NK-92 (cell line): Measurements from ENCODE around the gene TOMT.
"Not testable (repeated sequence)": the region's sequence is repeated elsewhere in the genome, so short reads cannot be mapped to it uniquely, and the experiment has no call there.

Source experiments
- DNase-seq: peaks from one replicate; lab custom pipeline; 2025; ENCODE audit not compliant: unreplicated experiment; lab: John Stamatoyannopoulos, UW

Gene TOMT

DNA sequence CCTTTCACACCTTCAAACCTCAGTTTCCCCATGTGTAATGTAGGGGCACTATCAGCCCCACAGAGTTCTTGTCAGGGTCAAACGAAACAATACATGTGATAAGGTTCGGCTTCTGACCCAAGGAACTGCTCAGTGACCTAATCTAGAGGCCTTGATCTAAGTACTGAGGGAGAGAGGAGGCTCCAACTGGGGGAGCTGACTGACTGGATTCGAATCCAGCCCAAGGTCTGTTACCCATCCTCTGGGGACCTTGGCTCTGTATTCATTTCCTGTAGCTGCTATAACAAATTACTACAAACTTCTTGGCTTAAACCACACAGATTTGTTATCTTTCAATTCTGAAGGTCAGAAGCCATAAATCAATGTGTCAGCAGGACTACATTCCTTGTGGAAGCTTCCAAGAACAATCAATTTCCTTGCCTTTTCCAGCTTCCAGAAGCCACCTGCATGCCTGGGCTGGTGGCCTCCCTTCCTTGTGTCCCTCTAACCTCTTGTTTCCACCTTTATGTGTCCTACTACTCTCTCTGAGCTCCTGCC lies 17.5 kb downstream of the TOMT start:
- DNase-seq, result no peak

DNA sequence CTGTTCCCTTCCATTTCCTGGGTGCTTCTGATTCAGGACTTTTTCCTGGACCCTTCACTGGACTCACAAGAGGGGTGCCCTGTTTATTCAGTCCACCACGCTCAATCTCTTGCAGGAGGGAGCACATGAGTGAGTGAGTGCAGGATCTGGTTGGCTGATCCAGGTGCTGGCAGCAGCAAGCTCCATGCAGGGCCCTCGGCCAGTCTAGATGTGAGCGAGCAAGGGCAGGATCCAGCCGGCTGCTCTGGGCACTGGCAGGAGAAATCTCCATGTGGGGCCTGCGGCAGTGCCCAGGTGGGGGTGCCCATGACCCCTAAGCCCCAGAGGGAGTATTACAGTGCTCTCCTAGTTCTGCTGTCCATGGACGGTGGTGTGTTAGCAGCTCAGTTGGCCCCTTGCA lies 18.3 kb downstream of the TOMT start:
- DNase-seq, result no peak

DNA sequence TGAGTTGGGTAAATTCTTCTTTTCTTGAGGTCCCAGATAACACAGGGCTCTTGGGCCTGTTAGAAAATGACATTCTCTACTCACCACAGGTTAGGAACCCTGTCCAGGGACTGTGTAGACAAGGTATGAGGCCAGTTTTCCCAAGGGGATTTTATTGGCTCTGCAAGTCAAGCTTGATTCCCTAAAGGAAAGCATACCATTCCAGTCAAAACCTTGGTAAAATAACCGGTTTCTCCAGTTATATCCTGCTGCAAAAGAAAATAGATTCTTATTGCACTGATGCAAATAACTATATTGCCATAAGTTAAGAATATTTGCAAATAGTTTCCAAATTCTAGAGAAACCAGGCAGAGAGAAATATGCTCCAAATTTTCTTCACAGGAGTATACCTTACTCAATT lies 20.2 kb downstream of the TOMT start:
- DNase-seq, result no peak

DNA sequence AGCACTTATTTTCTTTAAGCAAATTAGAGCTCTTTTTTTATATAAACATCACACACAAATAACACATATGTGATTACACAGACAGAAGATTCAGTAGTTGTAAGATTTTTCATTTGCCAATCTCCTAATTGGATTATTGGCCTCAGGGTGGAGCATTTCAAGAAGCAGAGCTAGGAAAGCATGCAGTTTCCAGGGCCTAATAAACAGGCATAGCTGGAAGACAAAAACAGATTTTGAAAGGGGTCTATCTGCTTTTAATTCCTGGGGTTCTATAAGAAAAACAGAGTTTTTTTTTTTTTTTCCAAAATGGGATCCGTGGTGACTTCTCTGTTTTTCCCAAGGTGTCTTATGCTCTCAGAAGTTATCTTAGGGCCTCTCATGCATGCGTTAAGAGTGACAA lies 22.2 kb downstream of the TOMT start:
- no peak for DNase-seq

DNA sequence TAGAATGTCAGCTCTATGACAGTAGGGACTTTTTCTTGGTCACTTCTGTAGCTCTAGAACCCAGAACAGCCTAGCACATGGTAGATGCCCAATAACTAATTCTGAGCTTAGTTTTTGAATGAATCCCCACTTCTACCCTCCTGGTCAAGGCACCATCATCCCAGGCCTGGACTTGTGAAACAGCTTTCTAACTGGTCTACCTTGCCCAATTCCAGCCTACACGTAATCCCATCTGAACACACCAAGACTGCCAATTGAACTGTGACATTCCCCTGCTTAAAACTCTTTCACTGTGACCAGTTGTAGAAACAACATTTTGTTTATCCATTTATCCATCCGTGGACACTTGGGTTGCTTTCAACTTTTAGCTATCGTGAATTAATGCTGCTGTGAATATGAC lies 23.7 kb downstream of the TOMT start:
- DNase-seq, result no peak

DNA sequence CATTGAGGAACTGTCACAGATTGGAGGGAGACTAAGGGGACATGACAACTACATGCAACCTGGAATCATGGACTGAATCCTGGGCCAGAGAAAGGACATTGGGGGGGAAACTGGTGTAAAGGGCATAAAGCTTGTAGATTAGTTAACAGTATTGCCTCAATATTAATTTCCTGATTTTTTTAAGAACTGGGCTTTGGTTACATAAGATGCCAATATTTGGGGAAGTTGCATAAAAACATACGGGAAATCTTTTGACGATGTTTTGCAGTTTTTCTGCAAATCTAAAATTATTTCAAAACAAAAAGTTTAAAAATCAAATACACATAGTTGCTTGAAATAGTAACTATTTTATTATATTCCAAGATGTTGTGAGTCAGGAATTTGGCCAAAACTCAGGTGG lies 26.9 kb downstream of the TOMT start:
- DNase-seq, result no peak

DNA sequence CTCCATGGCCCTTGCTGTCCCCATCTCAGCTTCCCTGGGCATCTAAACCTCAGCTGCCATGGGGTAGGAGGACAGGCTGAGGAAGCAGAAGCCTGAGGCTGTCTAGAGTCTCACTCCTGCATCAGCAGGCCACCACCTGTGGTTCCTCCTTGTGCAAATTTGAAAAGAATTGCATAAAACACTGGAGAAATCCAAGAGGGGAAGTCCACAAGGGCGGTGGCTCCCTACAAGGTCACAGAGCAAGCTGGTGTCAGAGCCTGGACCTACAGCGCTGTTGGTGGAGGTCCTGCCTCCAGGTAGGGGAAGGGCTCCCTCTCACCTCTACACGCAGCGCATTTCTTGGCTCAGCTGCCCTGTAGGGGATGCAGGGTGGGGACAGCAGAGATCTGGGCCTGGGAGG lies 29.7 kb downstream of the TOMT start, which contains the start of gene FOLR3:
Gene FOLR3, plus strand, starts transcription at position 253 of the 400 bp plus-strand sequence. CDS start 228 bp downstream, outside the sequence.
- DNase-seq, result not testable (repeated sequence)

DNA sequence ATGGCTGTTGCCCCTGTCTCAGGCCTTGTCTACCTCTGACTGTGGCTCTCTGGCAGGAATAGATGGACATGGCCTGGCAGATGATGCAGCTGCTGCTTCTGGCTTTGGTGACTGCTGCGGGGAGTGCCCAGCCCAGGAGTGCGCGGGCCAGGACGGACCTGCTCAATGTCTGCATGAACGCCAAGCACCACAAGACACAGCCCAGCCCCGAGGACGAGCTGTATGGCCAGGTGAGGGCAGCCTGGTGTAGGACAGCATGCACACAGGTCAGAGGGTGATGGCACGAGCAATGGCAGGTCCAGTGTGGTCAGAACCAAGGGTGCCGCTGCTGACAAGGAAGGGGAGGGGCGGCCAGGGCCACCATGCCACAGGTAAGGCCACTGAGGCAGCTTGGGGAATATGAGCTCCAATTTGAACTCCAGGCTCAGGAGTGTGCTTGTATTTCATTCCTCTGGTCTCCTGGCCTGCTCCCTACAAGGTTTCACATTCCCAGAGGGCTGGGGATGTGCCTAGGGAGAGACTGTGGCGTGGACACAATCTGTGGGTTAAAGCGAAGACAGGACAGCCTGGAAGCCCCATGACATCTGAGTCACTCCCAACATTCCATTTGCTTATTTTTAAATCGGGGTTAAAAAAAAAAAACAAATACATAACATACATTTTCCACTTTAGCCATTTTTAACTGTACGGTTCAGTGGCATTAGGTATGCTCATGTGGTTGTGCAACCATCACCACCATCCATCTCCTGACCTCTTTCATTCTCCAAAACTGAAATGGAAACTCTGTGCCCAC lies 30.4 kb downstream of the TOMT start:
- no peak for DNase-seq

DNA sequence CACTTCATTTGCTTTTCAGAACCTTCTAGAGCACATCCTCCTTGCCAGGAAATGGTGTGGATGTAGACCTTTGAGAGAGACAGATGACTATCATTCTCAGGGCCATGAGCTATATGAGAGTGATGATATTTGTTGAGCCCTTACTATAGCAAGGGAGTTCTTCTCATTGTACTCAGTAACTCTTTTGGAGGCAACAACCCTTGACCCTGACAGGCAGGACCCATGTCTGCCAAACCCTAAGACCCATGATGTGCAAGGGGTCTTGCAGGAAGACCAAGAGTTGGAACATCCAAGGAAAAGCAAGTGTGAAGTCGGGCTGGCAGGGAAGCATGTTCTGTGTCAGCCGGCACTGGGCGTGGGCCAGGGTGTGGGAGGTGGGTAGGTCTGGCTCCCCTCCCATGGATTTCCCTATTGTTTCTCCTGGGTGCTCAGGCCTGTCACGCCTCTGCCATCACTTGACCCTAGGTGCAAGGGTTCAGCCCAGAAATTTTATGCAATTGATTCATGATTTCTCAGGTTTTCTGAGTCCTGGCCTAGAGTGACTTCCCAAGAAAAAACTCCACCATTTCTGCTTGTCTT lies 31.0 kb downstream of the TOMT start:
- DNase-seq, result no peak

DNA sequence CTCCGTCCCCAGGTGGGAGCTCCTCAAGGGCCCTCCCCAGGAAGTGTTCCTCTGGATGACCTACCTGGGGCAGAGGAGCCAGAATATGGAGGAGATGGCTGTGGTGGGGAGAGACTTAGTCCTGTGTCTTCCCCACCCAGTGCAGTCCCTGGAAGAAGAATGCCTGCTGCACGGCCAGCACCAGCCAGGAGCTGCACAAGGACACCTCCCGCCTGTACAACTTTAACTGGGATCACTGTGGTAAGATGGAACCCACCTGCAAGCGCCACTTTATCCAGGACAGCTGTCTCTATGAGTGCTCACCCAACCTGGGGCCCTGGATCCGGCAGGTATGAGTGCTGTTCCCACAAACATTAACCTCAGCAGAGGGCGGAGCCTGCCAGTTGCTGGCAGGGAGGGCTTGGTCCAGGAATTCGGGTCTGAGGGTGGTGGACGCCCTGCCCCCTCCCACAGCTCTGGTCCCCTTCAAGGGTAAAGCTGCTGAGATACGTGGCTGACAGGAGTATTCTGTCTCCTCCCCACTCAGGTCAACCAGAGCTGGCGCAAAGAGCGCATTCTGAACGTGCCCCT lies 33.2 kb downstream of the TOMT start:
- no peak for DNase-seq

DNA sequence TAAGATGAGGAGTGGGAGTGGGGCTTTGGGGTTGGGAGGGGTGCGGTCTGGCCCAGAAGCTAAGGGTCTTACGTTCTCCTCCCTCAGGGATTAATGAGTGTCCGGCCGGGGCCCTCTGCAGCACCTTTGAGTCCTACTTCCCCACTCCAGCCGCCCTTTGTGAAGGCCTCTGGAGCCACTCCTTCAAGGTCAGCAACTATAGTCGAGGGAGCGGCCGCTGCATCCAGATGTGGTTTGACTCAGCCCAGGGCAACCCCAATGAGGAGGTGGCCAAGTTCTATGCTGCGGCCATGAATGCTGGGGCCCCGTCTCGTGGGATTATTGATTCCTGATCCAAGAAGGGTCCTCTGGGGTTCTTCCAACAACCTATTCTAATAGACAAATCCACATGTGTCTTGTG lies 33.8 kb downstream of the TOMT start:
- DNase-seq, result no peak

DNA sequence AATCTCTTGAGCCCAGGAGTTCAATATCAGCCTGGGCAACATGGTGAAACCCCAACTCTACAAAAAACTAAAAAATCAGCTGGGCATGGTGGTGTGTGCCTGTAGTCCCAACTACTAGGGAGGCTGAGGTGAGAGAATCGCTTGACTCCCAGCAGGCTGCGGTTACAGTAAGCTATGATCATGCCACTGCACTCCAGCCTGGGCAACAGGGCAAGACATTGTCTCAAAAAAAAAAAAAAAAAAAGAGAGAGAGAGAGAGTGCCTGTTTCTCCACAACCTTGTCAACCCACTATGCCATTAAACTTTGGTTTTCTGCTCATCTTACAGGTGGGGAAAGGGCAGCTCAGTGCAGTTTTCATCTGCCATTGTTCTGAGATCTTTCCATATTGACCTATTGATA lies 34.9 kb downstream of the TOMT start:
- DNase-seq, result no peak

DNA sequence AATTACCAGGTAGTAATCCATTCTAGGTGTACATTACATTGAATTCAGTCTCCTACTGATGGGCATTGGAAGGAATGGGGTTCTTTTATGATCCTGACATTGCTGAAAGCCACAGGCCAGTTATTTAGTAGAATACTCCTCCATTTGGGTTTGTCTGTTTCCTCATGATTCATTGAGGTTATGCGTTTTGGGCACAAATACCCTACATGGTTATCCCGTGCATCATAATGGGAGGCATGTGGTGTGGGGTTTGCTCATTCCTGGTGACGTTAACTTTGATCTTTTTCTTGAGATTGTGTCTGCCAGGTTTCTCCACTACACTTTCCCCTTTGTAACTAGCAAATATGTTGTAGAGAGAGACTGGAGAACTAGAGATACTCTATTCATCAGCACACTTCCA lies 35.3 kb downstream of the TOMT start:
- DNase-seq, result no peak

DNA sequence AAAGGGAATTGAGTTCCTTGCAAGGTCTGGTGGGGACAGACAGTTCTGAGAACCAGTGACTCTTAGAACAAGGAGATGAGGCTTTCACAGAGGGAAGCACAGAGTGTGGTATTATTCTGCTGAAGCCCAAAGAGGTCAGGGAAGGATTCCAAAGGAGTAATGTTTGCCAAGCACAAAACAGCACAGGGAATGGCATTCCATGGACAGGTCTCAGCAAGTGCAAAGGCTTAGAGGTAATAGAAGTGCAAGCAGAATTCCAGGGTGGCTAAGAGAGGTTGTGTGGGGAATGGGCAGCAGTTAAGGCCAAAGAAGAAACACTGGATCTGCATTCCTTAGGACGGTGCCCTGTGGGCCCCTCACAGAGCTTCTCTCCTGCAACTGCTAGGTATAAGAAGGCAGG lies 36.4 kb downstream of the TOMT start:
- DNase-seq, result not testable (repeated sequence)

DNA sequence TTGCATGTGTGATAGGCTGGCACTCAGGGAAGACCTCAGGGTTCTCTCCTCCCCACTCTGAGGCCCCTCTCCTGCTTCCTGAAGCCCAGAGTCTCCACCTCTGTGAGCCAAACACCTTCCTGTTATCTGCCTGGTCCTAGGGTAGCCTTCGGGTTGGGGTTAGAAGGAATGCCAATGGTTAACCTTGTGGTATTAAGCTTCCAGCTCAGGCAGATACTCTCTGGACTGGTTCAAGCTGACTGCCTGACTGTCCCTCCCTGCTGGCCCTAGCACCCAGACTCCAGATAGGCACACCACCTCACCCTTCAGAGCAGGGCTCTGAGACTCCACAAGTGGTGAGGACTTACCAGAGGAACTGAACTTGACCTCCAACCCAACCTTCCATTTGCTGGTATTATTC lies 36.8 kb downstream of the TOMT start:
- DNase-seq, result not testable (repeated sequence)

DNA sequence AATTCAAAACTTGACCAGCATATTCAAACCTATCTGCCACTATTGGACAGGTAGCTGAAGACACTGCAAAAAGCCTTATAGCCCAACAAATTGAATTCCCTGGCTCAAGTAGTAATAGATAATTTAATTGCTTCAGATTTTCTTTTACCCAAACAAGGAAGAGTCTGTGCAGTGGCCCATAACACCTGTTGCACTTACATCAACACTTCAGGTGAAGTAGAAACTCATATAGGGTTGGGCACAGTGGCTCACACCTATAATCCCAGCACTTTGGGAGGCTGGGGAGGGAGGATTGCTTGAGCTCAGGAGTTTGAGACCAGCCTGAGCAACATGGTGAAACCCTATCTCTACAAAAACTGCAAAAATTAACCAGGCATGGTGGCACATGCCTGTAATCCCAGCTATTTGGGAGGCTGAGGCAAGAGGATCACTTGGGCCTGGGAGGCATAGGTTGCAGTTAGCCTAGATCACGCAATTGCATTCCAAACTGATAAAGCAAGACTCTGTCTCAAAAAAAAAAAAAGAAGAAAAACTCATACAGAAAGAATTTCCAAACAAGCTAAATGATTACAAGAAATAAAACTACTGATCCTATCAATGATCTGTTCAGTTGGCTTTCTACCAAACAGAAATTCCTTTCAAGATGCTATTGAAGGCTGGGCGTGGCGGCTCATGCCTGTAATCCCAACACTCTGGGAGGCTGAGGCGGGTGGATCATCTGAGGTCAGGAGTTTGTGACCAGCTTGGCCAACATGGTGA lies 39.3 kb downstream of the TOMT start:
- DNase-seq, result no peak

DNA sequence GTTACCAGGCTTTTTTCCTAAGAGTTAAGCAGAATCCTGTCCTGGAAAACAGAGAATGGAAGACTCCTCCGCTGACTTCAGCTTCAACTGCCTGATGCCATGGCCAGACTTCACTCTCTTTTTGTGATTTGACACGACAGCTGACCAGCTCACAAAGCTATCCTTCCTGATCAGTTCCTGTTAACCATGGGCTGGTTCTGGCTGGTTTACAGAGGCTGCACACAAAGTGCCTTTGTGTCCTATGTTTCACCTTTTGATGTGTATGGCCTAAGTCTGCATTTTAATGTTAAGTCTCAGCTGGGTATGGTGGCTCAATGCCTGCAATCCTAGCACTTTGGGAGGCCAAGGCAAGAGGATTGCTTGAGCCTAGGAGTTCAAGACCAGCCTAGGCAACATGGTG lies 40.9 kb downstream of the TOMT start:
- DNase-seq, result no peak

DNA sequence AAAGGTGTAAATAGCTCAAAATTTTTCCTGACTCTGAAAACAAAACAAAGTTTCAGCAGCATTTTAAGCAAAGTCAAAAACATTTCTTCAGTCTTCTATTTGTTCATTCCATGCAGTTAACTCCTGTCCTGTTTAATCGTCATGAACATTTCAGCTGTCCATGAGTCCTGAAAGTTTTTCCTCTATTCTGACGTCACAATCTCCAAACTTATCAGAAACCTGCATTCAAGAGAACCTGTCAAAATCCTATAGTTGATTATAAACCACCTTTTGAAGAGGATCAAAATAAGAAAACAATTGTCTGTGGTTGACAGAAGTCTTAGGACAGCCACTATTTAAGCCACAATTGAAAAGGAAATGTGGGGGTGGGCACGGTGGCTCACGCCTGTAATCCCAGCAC lies 45.2 kb downstream of the TOMT start:
- DNase-seq, result no peak

DNA sequence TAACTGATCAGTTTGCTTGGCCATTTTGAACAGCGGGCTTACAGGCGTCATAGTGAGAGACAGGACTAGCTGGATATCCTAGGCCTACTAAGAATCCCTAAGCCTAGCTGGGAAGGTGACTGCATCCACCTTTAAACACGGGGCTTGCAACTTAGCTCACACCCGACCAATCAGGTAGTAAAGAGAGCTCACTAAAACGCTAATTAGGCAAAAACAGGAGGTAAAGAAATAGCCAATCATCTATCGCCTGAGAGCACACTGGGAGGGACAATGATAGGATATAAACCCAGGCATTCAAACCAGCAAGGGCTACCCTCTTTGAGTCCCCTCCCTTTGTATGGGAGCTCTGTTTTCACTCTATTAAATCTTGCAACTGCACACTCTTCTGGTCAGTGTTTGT lies 48.1 kb downstream of the TOMT start:
- not testable (repeated sequence) for DNase-seq

DNA sequence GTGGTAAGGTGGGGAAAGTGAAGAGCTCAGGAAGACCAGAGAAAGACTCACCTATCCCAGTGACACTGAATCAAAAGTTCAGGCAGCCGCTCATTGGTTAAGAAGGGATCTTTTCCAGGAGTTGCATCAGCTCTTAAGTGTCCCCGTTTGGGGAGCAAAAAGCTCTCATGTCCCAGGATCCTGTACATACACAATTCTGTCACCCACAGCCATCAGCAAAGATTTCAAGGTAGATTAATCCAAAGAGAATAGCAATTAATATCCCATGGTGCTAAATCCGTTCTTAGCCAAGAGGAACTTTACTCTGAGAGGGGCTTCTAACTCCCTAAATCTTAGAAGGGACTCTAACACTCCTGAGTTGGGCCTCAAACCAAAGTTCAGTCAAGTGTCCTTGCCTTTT lies 49.1 kb downstream of the TOMT start:
- no peak for DNase-seq

DNA sequence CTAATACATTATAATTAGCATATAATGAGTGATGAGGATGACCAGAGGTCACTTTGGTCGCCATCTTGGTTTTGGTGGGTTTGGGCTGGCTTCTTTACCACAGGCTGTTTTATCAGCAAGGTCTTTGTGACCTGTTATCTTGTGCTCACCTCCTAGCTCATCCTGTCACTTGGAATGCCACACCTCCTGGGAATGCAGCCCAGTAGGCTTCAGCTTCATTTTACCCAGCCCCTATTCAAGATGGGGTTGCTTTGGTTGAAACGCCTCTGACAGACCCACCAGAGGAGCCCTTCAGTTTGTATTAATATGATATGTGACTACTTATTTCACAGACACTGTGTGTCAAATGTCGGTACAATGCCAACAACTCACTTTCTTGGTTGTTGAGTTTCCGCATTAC lies 50.0 kb downstream of the TOMT start:
- no peak for DNase-seq

DNA sequence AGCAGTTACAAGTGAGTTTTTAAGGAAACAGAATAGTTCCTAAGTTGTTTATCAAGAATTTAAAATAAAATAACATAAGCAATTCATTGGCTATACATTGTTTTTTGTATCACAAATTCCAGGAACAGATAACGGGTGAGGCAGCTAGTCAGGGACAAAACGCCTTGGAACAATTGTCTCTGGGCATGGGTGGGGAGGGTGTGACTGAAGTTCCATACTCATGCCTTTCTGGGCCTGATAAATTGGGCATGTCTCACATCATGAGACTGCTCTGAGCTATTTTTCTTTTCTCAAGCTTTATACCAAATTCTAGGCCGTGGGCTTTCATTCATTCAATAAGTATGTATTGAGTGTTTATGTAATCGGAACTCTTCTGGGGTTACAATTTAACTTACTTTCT lies 51.4 kb downstream of the TOMT start:
- no peak for DNase-seq
